Neural progenitor cell (in vitro differentiated cells): ENCODE data around the gene HS3ST5.

ENCODE experiments used
- CTCF ChIP-seq: fragments of 200-600 bp; sonication (generic); IDR thresholded peaks from 2 replicates; pipeline ENCODE4 v1.5.1; 2017; ENCODE audit warnings: antibody characterized with exemption, mild to moderate bottlenecking
- EZH2phosphoT487 ChIP-seq: fragments of 200-600 bp; sonication (generic); IDR thresholded peaks from 2 replicates; pipeline ENCODE4 v1.6.1; 2017; ENCODE audit warnings: antibody characterized with exemption

- TF ChIP-seq CTCF (no peak), EZH2phosphoT487 (no peak)
Measured at GRCh38 chr6:114125576-114125975, 217.2 kb downstream of the HS3ST5 start.
